ENCODE measurements around the gene ATP10D. TPM values are rescaled to one million over a fixed set of nuclear protein-coding genes. Genes with fewer than 3 reads are reported as not detected.

The ATP10D gene
- total RNA-seq = 9.7 and 10.8 TPM in 2 replicates

DNA sequence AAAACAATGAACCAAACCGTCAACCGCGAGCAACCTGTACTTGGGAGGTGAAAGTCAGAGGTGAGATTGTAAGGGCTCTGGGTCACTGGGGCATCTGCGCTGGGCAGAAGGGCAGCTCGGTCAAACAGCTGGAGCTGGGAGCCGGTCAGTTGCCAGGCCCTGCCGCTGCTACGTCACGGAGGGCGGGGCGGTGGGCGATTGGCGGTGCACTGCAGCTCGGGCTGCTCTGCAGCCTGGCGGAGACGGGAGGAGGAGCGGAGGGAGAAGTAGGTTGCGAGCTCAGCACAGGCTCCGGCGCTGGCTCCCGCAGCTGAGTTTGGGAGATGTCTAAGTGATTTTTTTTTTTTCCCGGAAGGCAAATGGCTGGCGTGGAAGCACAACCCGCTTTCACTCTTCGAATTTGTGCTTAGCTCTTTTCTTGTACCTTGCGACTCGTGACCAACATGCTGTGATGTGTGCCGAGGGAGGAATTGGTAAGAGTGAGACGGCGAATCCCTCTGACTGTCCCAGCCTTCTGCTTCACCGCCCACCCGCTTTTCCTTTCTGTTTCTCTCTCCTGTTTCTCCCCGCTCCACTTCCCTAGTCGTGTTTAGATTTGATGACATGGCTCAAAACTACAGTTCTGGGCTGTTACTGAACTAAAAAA is at the start of gene ATP10D:
Gene ATP10D, plus strand, starts transcription at position 229 of the 646 bp plus-strand sequence. CDS start 27,266 bp downstream, outside the sequence.
- peak within 1 kb of the TSS; percentile 58 for H3K4me3 ChIP-seq (ENCODE audit: low read depth, low read length)
- TF ChIP-seq, protein P1, sequence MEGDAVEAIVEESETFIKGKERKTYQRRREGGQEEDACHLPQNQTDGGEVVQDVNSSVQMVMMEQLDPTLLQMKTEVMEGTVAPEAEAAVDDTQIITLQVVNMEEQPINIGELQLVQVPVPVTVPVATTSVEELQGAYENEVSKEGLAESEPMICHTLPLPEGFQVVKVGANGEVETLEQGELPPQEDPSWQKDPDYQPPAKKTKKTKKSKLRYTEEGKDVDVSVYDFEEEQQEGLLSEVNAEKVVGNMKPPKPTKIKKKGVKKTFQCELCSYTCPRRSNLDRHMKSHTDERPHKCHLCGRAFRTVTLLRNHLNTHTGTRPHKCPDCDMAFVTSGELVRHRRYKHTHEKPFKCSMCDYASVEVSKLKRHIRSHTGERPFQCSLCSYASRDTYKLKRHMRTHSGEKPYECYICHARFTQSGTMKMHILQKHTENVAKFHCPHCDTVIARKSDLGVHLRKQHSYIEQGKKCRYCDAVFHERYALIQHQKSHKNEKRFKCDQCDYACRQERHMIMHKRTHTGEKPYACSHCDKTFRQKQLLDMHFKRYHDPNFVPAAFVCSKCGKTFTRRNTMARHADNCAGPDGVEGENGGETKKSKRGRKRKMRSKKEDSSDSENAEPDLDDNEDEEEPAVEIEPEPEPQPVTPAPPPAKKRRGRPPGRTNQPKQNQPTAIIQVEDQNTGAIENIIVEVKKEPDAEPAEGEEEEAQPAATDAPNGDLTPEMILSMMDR (conservative IDR thresholded peaks at IDR 0.05; ENCODE audit: low read depth, low read length) = peak; percentile 7
- DNase-seq (ENCODE audit: low read depth) = peak; percentile 64

DNA sequence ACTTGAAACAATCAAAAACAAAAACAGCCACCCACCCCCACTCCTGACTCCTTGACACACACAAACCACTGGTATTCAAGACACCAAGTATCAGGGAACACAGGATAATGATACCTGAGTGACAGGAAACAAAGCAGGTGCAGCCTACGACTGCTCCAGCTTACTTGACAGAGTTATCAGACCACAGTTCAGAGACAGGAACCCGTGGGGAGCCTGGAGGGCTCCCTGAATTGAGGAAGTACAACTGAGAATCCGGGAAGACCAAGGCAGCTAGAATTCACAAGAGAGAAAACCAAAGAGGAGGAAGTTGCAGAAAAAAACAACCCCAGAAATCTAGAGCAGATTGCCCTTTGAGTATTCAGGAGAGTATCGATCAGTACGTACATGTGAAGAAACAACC is 42.1 kb upstream of the ATP10D start:
- DNase-seq (ENCODE audit: low read depth) = no peak
- TF ChIP-seq, protein P1 (conservative IDR thresholded peaks at IDR 0.05; ENCODE audit: low read depth, low read length) = no peak
- no peak overlapping the region for H3K4me3 ChIP-seq (ENCODE audit: low read depth, low read length)

DNA sequence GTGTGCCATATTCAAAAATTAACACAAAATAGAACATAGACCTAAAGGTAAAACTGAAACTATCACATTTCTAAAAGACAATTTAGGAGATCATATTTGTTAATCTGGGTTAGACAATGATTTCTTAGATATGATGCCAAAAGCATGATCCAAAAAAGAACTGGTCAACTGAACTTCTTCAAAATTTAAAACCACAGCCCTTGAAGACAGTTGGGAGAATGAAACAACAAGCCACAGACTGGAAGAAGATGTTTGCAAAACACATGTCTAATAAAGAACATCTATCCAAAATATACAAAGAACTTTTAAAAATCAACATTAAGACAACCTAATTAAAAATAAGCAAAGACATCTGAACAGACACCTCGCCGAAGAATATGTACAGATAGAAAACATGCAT is 41.0 kb upstream of the ATP10D start:
- H3K4me3 ChIP-seq (ENCODE audit: low read depth, low read length) = no peak overlapping the region
- no peak for DNase-seq (ENCODE audit: low read depth)
- TF ChIP-seq, protein P1 (conservative IDR thresholded peaks at IDR 0.05; ENCODE audit: low read depth, low read length) = no peak

DNA sequence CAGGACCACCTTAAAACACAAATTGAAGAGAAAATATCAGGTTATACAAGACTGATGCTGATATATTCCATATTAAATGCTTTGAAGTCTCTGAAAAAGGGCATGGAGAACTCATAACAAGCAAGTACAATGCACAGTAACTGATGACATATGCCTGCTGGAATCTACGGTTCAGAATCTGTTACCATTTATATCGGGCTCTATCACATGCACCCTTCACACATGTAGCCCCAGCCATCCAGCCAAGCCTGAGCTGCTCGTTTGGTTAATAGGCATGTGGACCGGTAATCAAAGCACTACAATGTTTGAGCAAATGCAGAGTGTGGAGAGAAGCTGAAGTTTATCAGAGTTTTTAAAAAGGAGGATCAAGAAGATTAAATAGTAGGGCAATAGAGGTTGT is 33.4 kb upstream of the ATP10D start:
- TF ChIP-seq, protein P1 (conservative IDR thresholded peaks at IDR 0.05; ENCODE audit: low read depth, low read length) = no peak
- DNase-seq (ENCODE audit: low read depth) = no peak
- no peak overlapping the region for H3K4me3 ChIP-seq (ENCODE audit: low read depth, low read length)

DNA sequence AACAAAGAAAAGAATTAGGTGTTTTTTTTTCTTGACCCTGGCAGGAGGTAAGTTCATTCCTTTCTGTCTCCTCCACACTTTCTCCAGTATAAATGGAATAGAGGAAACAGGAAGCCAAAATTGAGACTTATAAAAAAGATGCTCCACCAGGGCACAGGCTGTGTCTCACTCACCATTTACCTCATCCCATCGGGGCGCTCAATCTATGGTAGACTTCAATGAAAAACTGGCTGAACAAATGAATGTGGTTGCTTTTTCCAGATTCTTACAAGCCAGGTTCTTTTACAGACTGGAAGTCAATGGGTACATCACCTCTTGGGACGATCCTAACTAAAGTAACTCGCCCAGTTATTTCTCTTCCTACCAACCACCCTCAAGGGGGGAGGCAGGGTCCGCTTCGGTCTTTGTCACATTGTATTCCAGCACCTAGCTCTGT is 22.3 kb upstream of the ATP10D start:
- no peak for DNase-seq (ENCODE audit: low read depth)
- TF ChIP-seq, protein P1 (conservative IDR thresholded peaks at IDR 0.05; ENCODE audit: low read depth, low read length) = no peak

DNA sequence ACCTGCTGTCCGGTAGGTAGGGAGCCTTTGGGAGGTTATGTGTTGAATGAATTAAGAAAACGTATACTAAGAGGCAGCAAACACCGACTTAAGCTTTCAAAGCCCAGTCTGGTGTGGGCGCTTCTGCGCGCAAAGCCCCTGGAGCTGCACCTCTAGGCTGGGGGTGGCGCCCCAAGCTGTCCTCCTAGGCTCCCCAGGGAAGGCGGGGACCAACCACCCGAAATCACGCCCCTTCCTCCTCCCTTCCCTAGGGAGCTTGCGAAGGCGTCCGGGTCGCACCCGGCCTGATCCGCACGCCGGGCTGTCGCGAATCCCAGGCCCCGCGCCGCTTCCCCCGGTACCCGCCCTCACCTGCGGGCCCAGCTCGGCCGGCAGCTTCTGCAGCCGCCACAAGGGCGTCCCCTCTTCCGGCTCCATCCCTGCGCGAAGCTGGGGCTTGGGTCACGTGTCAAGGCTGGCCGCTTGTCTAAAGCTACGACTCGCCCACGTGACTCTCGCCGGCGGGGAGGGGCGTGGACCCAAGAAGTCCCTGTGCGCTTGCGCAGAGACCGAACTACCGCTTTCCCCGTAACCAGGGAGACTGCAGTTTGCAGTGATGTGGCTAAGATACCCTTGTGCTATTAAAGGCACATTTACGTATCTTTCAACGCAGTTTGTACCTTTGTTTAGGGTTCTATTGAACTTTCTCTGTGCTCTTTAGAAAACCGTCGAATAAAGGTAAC is 21.7 kb upstream of the ATP10D start, which contains the start of gene COMMD8:
Gene COMMD8, minus strand, starts transcription at position 468 of the 722 bp plus-strand sequence. Its CDS starts 51 bp downstream, at position 417.
- H3K4me3 ChIP-seq (ENCODE audit: low read depth, low read length) = peak within 1 kb of the TSS; percentile 83
- peak; percentile 70 for DNase-seq (ENCODE audit: low read depth)
- TF ChIP-seq, protein P1 (conservative IDR thresholded peaks at IDR 0.05; ENCODE audit: low read depth, low read length) = no peak

More for the DNA sequence above, 22.3 kb upstream of the ATP10D start:
- peak overlapping the region; percentile 83 for H3K4me3 ChIP-seq (ENCODE audit: low read depth, low read length)

Data from epithelial cell of proximal tubule (primary cell).